SK-N-SH (cell line): ENCODE data around the gene KCNN3. TPM values are rescaled to one million over a fixed set of nuclear protein-coding genes. Genes with fewer than 3 reads are reported as not detected.

Experiments used
- CTCF ChIA-PET: fragments of 300-600, 350-600 bp; formaldehyde crosslinking; extraction: SDS; loops from one replicate; lab custom pipeline; 2021; lab: Yijun Ruan, JAX
- POLR2A ChIA-PET: fragments of 350-600 bp; sonication (Branson Sonifier 250); formaldehyde crosslinking; extraction: SDS; loops from one replicate; lab custom pipeline; 2020; ENCODE audit warnings: antibody characterized with exemption, inconsistent platforms; lab: Yijun Ruan, JAX
- DNase-seq: peaks from one replicate; pipeline ENCODE4 v3.0.0; 2012
- H2AFZ ChIP-seq: fragments of 200-600 bp; sonication (generic); 2 replicates; pipeline ENCODE4 v1.8.1; 2016; ENCODE audit warnings: antibody characterized with exemption, mild to moderate bottlenecking, low read depth
- H3F3A ChIP-seq: fragments of 200-600 bp; sonication (generic); replicated peaks from 2 replicates; pipeline ENCODE3; 2016; ENCODE audit warnings: antibody characterized with exemption, mild to moderate bottlenecking; ENCODE audit not compliant: insufficient read depth
- H3K27ac ChIP-seq, 2 experiments: fragments of 200-500 bp in 1 of 2; fragments of 200-600 bp in 1 of 2; sonication (Bioruptor generic) in 1 of 2; sonication (generic), shearing (Covaris generic) in 1 of 2; 2 replicates each; pipeline versions ENCODE4 v1.5.1 to v1.6.1; 2014 to 2016; ENCODE audit warnings: low read depth in 2 of 2, inconsistent platforms in 1 of 2, low read length in 1 of 2, mild to moderate bottlenecking in 1 of 2, mixed read lengths in 1 of 2
- H3K27me3 ChIP-seq: fragments of 200-600 bp; sonication (generic), shearing (Covaris generic); 2 replicates; pipeline ENCODE4 v1.6.1; 2016; ENCODE audit warnings: mixed run types; ENCODE audit not compliant: insufficient read depth
- H3K36me3 ChIP-seq, 2 experiments: fragments of 200-500 bp in 1 of 2; fragments of 200-600 bp in 1 of 2; sonication (Bioruptor generic) in 1 of 2; sonication (generic) in 1 of 2; replicated peaks in 1 of 2; 2 replicates each; pipeline versions ENCODE3 to v1.5.1; 2014 to 2016; ENCODE audit warnings: low read length in 1 of 2, mild to moderate bottlenecking in 1 of 2; ENCODE audit not compliant: insufficient read depth in 2 of 2, control insufficient read depth in 1 of 2
- H3K4me1 ChIP-seq, 2 experiments: fragments of 200-500 bp in 1 of 2; fragments of 200-600 bp in 1 of 2; sonication (Bioruptor generic) in 1 of 2; sonication (generic), shearing (Covaris generic) in 1 of 2; 2 replicates each; pipeline versions ENCODE4 v1.5.1 to v1.6.1; 2014 to 2016; ENCODE audit warnings: low read depth in 1 of 2, low read length in 1 of 2, mixed run types in 1 of 2; ENCODE audit not compliant: insufficient read depth in 2 of 2, control insufficient read depth in 1 of 2
- H3K4me2 ChIP-seq: fragments of 200-600 bp; sonication (generic), shearing (Covaris generic); 2 replicates; pipeline ENCODE4 v1.6.1; 2017; ENCODE audit warnings: mixed run types
- H3K4me3 ChIP-seq, 2 experiments: fragments of 200-500 bp in 1 of 2; fragments of 200-600 bp in 1 of 2; sonication (Bioruptor generic) in 1 of 2; sonication (generic), shearing (Covaris generic) in 1 of 2; 2 replicates each; pipeline versions ENCODE4 v1.5.1 to v1.8.1; 2014 to 2016; ENCODE audit warnings: low read depth in 2 of 2, inconsistent platforms in 1 of 2, low read length in 1 of 2, mild to moderate bottlenecking in 1 of 2, mixed read lengths in 1 of 2, moderate library complexity in 1 of 2
- H3K79me2 ChIP-seq: fragments of 200-600 bp; sonication (generic); 2 replicates; pipeline ENCODE4 v1.8.1; 2017; ENCODE audit warnings: mild to moderate bottlenecking; ENCODE audit not compliant: insufficient read depth
- H3K9ac ChIP-seq: fragments of 200-600 bp; sonication (generic); 2 replicates; pipeline ENCODE4 v1.6.1; 2017; ENCODE audit warnings: mixed run types
- H3K9me2 ChIP-seq: fragments of 200-600 bp; sonication (generic); 2 replicates; pipeline ENCODE4 v1.6.1; 2017; ENCODE audit warnings: mixed run types
- H3K9me3 ChIP-seq: fragments of 200-600 bp; sonication (generic); 2 replicates; pipeline ENCODE4 v1.6.1; 2017; ENCODE audit warnings: mixed run types, mild to moderate bottlenecking, moderate library complexity
- H4K20me1 ChIP-seq: fragments of 200-600 bp; sonication (generic); 2 replicates; pipeline ENCODE4 v1.6.1; 2017; ENCODE audit warnings: mild to moderate bottlenecking, mixed run types; ENCODE audit not compliant: insufficient read depth
- CTCF ChIP-seq: fragments of 200-600 bp; sonication (generic); IDR thresholded peaks from 2 replicates; pipeline ENCODE4 v1.6.1; 2017; ENCODE audit warnings: antibody characterized with exemption, mild to moderate bottlenecking, moderate library complexity
- EP300 ChIP-seq, 2 experiments: IDR thresholded peaks; 2 replicates each; pipeline versions ENCODE4 v1.4.0 to v1.6.1; 2012; ENCODE audit warnings: borderline replicate concordance in 1 of 2, low read depth in 1 of 2, low read length in 1 of 2
- EZH2phosphoT487 ChIP-seq: fragments of 200-600 bp; sonication (generic); IDR thresholded peaks from 2 replicates; pipeline ENCODE4 v1.6.1; 2017; ENCODE audit warnings: low read depth, mixed run types, mild to moderate bottlenecking, antibody characterized with exemption, moderate library complexity, borderline replicate concordance
- FOXJ3 ChIP-seq: sonication (generic); formaldehyde crosslinking; IDR thresholded peaks from 2 replicates; pipeline ENCODE4 v1.5.1; 2020; ENCODE audit warnings: mild to moderate bottlenecking, missing genetic modification reagents
- GABPA ChIP-seq: IDR thresholded peaks from 2 replicates; pipeline ENCODE4 v1.4.0; 2012; ENCODE audit warnings: low read depth, mild to moderate bottlenecking
- GATA2 ChIP-seq: sonication (generic); formaldehyde crosslinking; IDR thresholded peaks from 2 replicates; pipeline ENCODE4 v1.5.0; 2020; ENCODE audit warnings: mild to moderate bottlenecking, missing genetic modification reagents
- MEF2A ChIP-seq: IDR thresholded peaks from 2 replicates; pipeline ENCODE4 v1.4.0; 2012; ENCODE audit warnings: low read depth, borderline replicate concordance
- NFIC ChIP-seq: IDR thresholded peaks from 2 replicates; pipeline ENCODE4 v1.4.0; 2012; ENCODE audit warnings: borderline replicate concordance
- PBX3 ChIP-seq: IDR thresholded peaks from 2 replicates; pipeline ENCODE4; 2012
- RXRA ChIP-seq: IDR thresholded peaks from 2 replicates; pipeline ENCODE4 v1.4.0; 2012; ENCODE audit warnings: low read depth, mild to moderate bottlenecking, borderline replicate concordance
- TAF1 ChIP-seq: IDR thresholded peaks from 2 replicates; pipeline ENCODE4 v1.6.1; 2012; ENCODE audit warnings: low read depth, mild to moderate bottlenecking, low read length, moderate library complexity, borderline replicate concordance
- USF1 ChIP-seq: IDR thresholded peaks from 2 replicates; pipeline ENCODE4 v1.4.0; 2012; ENCODE audit warnings: low read depth, borderline replicate concordance
- USF2 ChIP-seq: fragments of 150-350 bp; IDR thresholded peaks from 2 replicates; pipeline ENCODE4 v1.6.1; 2017; ENCODE audit warnings: antibody characterized with exemption, low read length, low read depth, borderline replicate concordance
- YY1 ChIP-seq: IDR thresholded peaks from 2 replicates; pipeline ENCODE4 v1.4.0; 2012; ENCODE audit warnings: low read depth, mild to moderate bottlenecking
- ZBTB33 ChIP-seq: IDR thresholded peaks from 2 replicates; pipeline ENCODE4 v1.4.0; 2012; ENCODE audit warnings: low read depth, borderline replicate concordance
- WGBS: methylation state at CpG from one replicate; pipeline ENCODE4 v1.1.6; 2017; ENCODE audit warnings: low lambda C conversion rate; 5-methylcytosine and 5-hydroxymethylcytosine counted together
- polyA plus RNA-seq, 3 experiments: library from polyadenylated mRNA; depleted of rRNA; stranded (reverse); fragments of >200 nt; gene quantifications; 2 replicates each; pipeline ENCODE4 v1.2.3, GENCODE V29; 2012

The KCNN3 gene
- polyA plus RNA-seq, 1 of the 3 experiments (the other 2 are of a cell fraction) = 0.16 TPM

- TF ChIP-seq PBX3 (no peak), TAF1 (no peak), YY1 (no peak), RXRA (no peak)
Observed at GRCh38 chr1:154818911-154819310, 51.2 kb downstream of the KCNN3 start (continued).

GRCh38 chr1:154816937-154817336 is 53.1 kb downstream of the KCNN3 start:
- H3K9me2 ChIP-seq = no peaks in the 10 kb centered on the region
- POLR2A ChIA-PET = no interaction called here
- H3K4me2 ChIP-seq = no peak overlapping the region
- H3K36me3 ChIP-seq = no peaks in the 10 kb centered on the region
- H2AFZ ChIP-seq = no peak overlapping the region
- H3F3A ChIP-seq = no peaks in the 10 kb centered on the region
- H3K27me3 ChIP-seq = no peaks in the 10 kb centered on the region; the same call in 1 of the 2 replicates
- WGBS = 30% methylated on average over 2 of the region's 2 CpGs
- H3K79me2 ChIP-seq = no peaks in the 10 kb centered on the region
- TF ChIP-seq FOXJ3 = no peak
- no peak for TF ChIP-seq GABPA
- no peak for TF ChIP-seq USF2
- TF ChIP-seq CTCF = no peak
- TF ChIP-seq EZH2phosphoT487 = no peak
- no peak for TF ChIP-seq EP300 (IDR thresholded peaks at IDR 0.05; ENCODE audit: borderline replicate concordance in 1 of 2, low read depth in 1 of 2, low read length in 1 of 2)
- no peak for TF ChIP-seq GATA2 (CRISPR knock-in tag)
- TF ChIP-seq MEF2A = no peak
- no peak for TF ChIP-seq ZBTB33
- TF ChIP-seq USF1 = no peak
- TF ChIP-seq YY1 = no peak
- no peak for TF ChIP-seq NFIC
- TF ChIP-seq, all 33 proteins: peak for 0
- peaks cover 0 to 28% of the 10 kb centered on the region in 2 experiments; a peak in 1 of 4 replicates for H3K4me1 ChIP-seq
- CTCF ChIA-PET = interaction anchor here (1.0 kb wide), 2 partner anchors 25 to 55 kb away, joined by 3 read pairs; no protein-coding TSS in a partner anchor
- H3K9me3 ChIP-seq = no peaks in the 10 kb centered on the region
- no peak overlapping the region for H3K9ac ChIP-seq
- no peak overlapping the region for H3K27ac ChIP-seq
- H3K4me3 ChIP-seq = no peak overlapping the region
- no peaks in the 10 kb centered on the region for H4K20me1 ChIP-seq
- DNase-seq = no peak
